Cardiac fibroblast (primary cell): ENCODE measurements around the gene CRYBB1.

ENCODE experiments used
- DNase-seq, 2 donors: peaks; one replicate each; pipeline versions ENCODE4 v3.0.0 to v3.0.0-alpha.2; 2010; ENCODE audit warnings: low read depth in 2 of 2
- H3K4me3 ChIP-seq, 2 donors: replicated peaks in 1 of 2; 1 replicate in 1 of 2; 2 replicates in 1 of 2; pipeline ENCODE4 v1.5.1; 2011; ENCODE audit warnings: low read depth in 2 of 2, low read length in 2 of 2, mild to moderate bottlenecking in 2 of 2, moderate library complexity in 1 of 2
- CTCF ChIP-seq: IDR thresholded peaks from one replicate; pipeline ENCODE4 v1.5.1; 2011; ENCODE audit warnings: low read depth, mild to moderate bottlenecking, low read length, inconsistent platforms

CRYBB1 gene

GRCh38 chr22:26648528-26649388 lies 30.9 kb upstream of the CRYBB1 start:
- peak in 1 of 2 donors; percentile 89 for DNase-seq
- no peak for TF ChIP-seq CTCF
- H3K4me3 ChIP-seq, result no peak overlapping the region

GRCh38 chr22:26648011-26648497 lies 30.2 kb upstream of the CRYBB1 start:
- DNase-seq, result no peak
- no peak for TF ChIP-seq CTCF
- no peak overlapping the region for H3K4me3 ChIP-seq

GRCh38 chr22:26646158-26646557 lies 28.3 kb upstream of the CRYBB1 start:
- peak; percentile 23 to 41 for DNase-seq
- H3K4me3 ChIP-seq, result no peak overlapping the region
- no peak for TF ChIP-seq CTCF

- no peak overlapping the region for H3K4me3 ChIP-seq
- TF ChIP-seq CTCF, result no peak
- DNase-seq, result no peak
Measured at GRCh38 chr22:26643418-26644100, 25.7 kb upstream of the CRYBB1 start.

GRCh38 chr22:26642465-26643417 lies 24.9 kb upstream of the CRYBB1 start:
- peak in 1 of 2 donors; percentile 19 for DNase-seq
- no peak for TF ChIP-seq CTCF

GRCh38 chr22:26636296-26636695 lies 18.5 kb upstream of the CRYBB1 start:
- no peak overlapping the region for H3K4me3 ChIP-seq
- no peak for DNase-seq
- no peak for TF ChIP-seq CTCF

More at GRCh38 chr22:26642465-26643417, 24.9 kb upstream of the CRYBB1 start:
- no peak overlapping the region for H3K4me3 ChIP-seq
